Stimulated activated CD8-positive, alpha-beta memory T cell treated with anti-CD3 and anti-CD28 coated beads, Interleukin-12 subunit alpha, Interleukin-12 subunit beta, amount 100 ng/mL, for 24 hours (primary cell): Measurements from ENCODE around the gene CLEC7A.

Source experiments
- DNase-seq: peaks from one replicate; pipeline ENCODE4 v3.0.0-alpha.2; 2020; ENCODE audit errors: extremely low read depth

Gene CLEC7A

DNA sequence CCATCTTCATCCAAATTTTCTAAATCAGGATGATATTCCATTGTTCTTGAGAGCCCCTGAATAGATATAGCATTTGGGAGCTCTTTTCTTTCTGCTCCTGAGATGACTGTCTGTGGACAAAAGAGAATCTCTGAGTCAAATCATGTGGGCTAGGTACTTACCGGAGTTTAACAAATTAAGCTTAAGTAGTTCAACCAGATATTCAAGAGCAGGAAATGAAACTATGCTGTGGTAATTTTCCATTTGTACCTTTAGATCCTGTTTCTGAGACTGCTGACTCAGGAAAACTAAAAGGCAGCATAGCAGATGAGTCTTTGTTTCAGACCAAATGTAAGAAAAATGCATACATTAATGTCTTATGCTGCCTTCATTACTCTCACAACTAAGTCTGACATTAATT lies at the start of gene CLEC7A:
Gene CLEC7A (minus strand): TSS at position 158 of the 400 bp plus-strand sequence. CDS start 117 bp downstream, at position 41.
- no peak for DNase-seq

- no peak for DNase-seq
These were observed 49.8 kb upstream of the CLEC7A start for GRCh38 chr12:10179776-10180181.

- no peak for DNase-seq
These were observed 48.8 kb upstream of the CLEC7A start, which contains the start of gene TMEM52B for GRCh38 chr12:10178821-10179220. Gene TMEM52B, plus strand, starts transcription at chr12:10179032. Its CDS starts 543 bp downstream, at chr12:10179575.

GRCh38 chr12:10175846-10176636 lies 46.0 kb upstream of the CLEC7A start:
- no peak for DNase-seq

GRCh38 chr12:10174986-10175614 lies 45.1 kb upstream of the CLEC7A start:
- no peak for DNase-seq

- DNase-seq, result no peak
These were observed 42.2 kb upstream of the CLEC7A start, which contains the start of gene OLR1 for GRCh38 chr12:10171973-10172728. Gene OLR1, minus strand, starts transcription at chr12:10172132. Its CDS starts 55 bp downstream, at chr12:10172077.

GRCh38 chr12:10170216-10170615 lies 40.2 kb upstream of the CLEC7A start:
- DNase-seq, result no peak

DNA sequence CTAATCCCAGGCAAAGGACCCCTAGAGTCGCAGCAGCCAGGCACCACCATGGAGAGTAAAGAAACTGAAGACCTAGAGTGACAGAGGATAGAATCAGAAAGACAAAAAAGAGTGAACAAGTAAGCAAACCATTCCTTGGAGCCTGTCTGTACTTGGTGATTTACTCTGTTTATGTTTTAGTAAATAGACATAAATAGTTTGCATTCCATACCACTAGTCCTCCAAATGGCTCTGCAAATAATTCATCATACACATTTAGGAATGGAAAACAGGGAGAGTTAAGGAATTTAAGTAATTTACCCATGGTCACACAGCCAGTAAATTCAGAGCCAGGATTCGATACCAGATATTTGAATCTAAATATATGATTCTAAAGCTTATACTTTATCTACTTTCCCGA lies 39.1 kb upstream of the CLEC7A start:
- no peak for DNase-seq

DNA sequence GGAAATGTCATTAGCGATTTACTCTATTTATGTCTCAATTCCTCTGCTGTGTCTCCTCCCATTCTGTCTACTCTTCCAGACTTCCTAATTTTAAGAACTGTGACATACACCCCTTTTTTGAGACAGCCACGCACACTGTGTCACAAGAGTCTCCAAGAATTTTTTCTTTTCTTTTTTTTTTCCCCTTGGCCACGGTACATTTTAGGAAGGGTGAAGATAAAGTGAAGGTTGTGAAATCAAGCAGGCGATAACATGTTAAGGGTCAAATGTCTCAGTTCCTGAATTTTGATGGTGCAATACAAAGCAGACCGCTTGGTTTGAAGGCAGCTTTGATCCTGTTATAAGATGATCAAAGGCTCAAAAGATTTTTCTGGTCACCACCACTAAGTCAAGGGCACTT lies 37.6 kb upstream of the CLEC7A start:
- DNase-seq, result no peak

DNA sequence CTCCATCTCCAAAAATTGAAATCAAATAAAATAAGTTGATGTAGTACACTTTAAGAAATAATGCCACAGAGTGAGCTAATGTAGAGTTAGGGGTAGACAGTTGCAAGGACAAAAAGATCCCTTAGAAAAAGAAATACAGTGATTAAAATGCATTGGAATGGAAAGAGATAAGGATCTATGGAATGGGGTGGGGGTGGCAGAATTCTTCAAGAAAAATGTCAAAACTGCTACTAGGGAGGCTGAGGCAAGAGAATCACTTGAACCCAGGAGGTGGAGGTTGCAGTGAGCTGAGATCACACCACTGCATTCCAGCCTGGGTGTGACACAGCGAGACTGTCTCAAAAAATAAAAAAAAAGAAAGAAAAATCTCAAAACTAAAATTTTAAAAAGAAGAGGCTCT lies 35.4 kb upstream of the CLEC7A start:
- no peak for DNase-seq

DNA sequence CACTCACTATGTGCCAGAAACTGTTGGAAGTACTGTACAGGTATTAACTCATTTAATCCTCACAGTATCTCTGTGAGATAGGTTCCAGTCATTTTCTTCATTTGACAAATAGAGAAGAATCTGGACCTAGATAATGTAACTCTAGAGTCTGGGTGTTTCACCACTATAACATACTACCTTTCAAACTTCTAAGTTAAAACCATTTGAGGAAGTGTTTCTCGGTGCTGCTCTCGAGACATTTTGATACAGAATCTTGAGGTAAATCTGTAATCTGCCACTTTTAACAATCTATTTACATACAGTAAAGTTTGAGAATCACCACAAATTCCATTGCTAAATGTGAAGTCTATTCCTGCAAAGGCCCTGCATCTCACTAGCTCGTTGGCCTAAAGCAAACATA lies 33.1 kb upstream of the CLEC7A start:
- DNase-seq, result no peak

- no peak for DNase-seq
These were observed 30.8 kb upstream of the CLEC7A start for GRCh38 chr12:10160617-10161385.

DNA sequence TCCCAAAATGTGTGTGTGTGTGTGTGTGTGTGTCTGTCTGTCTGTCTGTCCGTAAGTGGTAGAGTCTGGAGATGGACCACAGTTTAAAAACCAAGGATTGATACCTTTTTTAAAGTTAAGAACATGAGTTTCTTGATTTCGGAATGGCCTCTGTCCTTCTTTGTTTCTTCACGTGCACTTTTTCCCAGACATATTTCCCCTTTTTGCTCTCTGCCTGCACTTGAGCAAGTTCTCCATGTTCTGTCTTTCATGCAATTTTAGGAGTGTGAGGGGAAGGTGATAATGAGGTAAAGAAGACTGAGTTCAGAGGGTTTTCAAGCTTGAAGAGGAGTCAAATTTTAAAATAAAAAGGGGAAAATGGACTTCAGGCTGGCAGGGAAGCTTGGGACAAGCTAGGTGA lies 29.3 kb upstream of the CLEC7A start:
- DNase-seq, result no peak

GRCh38 chr12:10158406-10158805 lies 28.4 kb upstream of the CLEC7A start:
- no peak for DNase-seq

DNA sequence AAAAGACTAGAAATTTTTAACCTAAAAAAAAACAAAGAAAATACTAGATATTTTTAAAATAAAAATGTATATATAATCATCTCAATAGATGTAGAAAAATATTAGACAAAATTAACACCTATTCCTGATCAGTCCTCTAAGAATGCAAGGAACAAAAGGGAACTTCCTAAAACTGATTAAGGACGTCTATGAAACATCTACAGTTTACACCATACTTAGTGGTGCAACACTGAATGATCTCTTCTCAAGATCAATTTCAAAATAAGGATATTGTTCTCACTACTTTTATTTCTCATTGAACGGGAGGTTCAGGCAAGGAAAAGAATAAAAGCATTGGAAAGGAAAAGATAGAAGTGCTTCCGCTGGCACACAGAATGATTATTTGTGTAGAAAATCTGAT lies 26.0 kb upstream of the CLEC7A start:
- DNase-seq, result no peak

DNA sequence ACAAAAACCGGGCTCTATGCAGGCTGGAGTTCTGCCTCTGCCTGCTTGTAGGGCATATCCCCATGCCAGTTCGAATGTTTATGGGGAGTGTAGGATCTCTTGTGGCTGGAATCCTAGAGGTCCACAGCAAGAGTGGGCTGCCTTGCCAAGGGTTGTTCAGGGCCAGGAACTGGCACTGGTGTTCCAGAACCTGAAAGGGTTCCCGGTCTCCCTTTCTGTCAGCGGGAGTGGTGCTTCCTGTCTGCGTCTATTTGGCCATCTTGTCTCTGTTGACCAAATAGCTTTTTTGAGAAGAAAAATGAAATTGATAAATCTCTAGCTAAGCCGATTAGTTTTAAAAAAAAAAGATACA lies 24.1 kb upstream of the CLEC7A start:
- DNase-seq, result no peak

GRCh38 chr12:10153271-10154144 lies 23.5 kb upstream of the CLEC7A start:
- no peak for DNase-seq

DNA sequence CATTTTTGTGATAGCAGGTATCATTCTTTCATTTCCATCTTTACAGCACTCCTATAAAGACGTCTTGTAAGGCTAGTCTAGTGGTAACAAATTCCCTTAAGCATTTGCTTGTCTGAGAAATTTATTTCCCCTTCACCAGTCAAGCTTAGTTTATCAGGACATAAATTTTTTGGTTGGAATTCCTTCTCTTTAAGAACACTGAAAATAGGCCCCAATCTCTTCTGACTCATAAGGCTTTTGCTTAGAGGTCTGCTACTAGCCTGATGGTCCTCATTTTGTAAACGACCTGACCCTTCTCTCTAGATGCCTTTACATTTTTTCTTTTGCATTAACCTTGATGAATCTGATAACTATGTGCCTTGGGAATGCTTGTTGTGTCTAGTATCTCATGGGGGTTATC lies 21.6 kb upstream of the CLEC7A start:
- no peak for DNase-seq

- no peak for DNase-seq
These were observed 17.9 kb upstream of the CLEC7A start for GRCh38 chr12:10147714-10148403.

- DNase-seq, result no peak
These were observed 13.1 kb upstream of the CLEC7A start for GRCh38 chr12:10142976-10143589.
